H9 (cell line): ENCODE data around the gene SPEN. TPM values are rescaled to one million over a fixed set of nuclear protein-coding genes. Genes with fewer than 3 reads are reported as not detected.

Experiments used
- DNase-seq: peaks from one replicate; pipeline ENCODE4 v3.0.0-alpha.2; 2017
- H2AFZ ChIP-seq: one replicate; pipeline ENCODE4 v1.6.1; 2013; ENCODE audit warnings: mild to moderate bottlenecking, low read length, control low read depth, moderate library complexity
- H2AK5ac ChIP-seq: 2 replicates; pipeline ENCODE4 v1.6.1; 2013; ENCODE audit warnings: low read length, control low read depth, mixed read lengths; ENCODE audit not compliant: insufficient read length
- H2BK120ac ChIP-seq: one replicate; pipeline ENCODE4 v1.6.1; 2013; ENCODE audit warnings: low read depth, mild to moderate bottlenecking, low read length, control low read depth, inconsistent platforms; ENCODE audit not compliant: poor library complexity, severe bottlenecking
- H2BK12ac ChIP-seq: 2 replicates; pipeline ENCODE4 v1.6.1; 2013; ENCODE audit warnings: low read length, control low read depth, mixed read lengths, low read depth; ENCODE audit not compliant: insufficient read length
- H2BK15ac ChIP-seq: 2 replicates; pipeline ENCODE4 v1.6.1; 2013; ENCODE audit warnings: low read depth, low read length, control low read depth
- H2BK20ac ChIP-seq: one replicate; pipeline ENCODE4 v1.6.1; 2013; ENCODE audit warnings: low read depth, mild to moderate bottlenecking, low read length, control low read depth, inconsistent platforms; ENCODE audit not compliant: poor library complexity, severe bottlenecking
- H2BK5ac ChIP-seq: 2 replicates; pipeline ENCODE4 v1.6.1; 2013; ENCODE audit warnings: low read length, control low read depth, mixed read lengths; ENCODE audit not compliant: insufficient read length
- H3K14ac ChIP-seq: 2 replicates; pipeline ENCODE4 v1.6.1; 2013; ENCODE audit warnings: low read length, control low read depth; ENCODE audit not compliant: insufficient read depth
- H3K18ac ChIP-seq: 2 replicates; pipeline ENCODE4 v1.6.1; 2013; ENCODE audit warnings: low read depth, mild to moderate bottlenecking, mixed read lengths, low read length, control low read depth; ENCODE audit not compliant: insufficient read length
- H3K23ac ChIP-seq: 2 replicates; pipeline ENCODE4 v1.6.1; 2013; ENCODE audit warnings: low read length, control low read depth, mixed read lengths, low read depth; ENCODE audit not compliant: insufficient read length
- H3K23me2 ChIP-seq: 2 replicates; pipeline ENCODE4 v1.6.1; 2013; ENCODE audit warnings: low read depth, mild to moderate bottlenecking, mixed read lengths, low read length, control low read depth; ENCODE audit not compliant: insufficient read length, poor library complexity, severe bottlenecking
- H3K27ac ChIP-seq: 2 replicates; pipeline ENCODE4 v1.5.1; 2013; ENCODE audit warnings: low read length, control low read depth, mixed read lengths, low read depth; ENCODE audit not compliant: insufficient read length
- H3K27me3 ChIP-seq: 2 replicates; pipeline ENCODE4 v1.6.1; 2013; ENCODE audit warnings: low read length, control low read depth, inconsistent platforms; ENCODE audit not compliant: insufficient read depth
- H3K4ac ChIP-seq: 2 replicates; pipeline ENCODE4 v1.6.1; 2013; ENCODE audit warnings: low read depth, mild to moderate bottlenecking, control low read depth, inconsistent platforms, low read length, moderate library complexity
- H3K4me1 ChIP-seq: 2 replicates; pipeline ENCODE4 v1.6.1; 2013; ENCODE audit warnings: low read length, control low read depth, inconsistent platforms; ENCODE audit not compliant: insufficient read depth
- H3K4me2 ChIP-seq: 2 replicates; pipeline ENCODE4 v1.6.1; 2013; ENCODE audit warnings: low read length, control low read depth, mixed read lengths; ENCODE audit not compliant: insufficient read length, insufficient read depth
- H3K56ac ChIP-seq: 2 replicates; pipeline ENCODE4 v1.6.1; 2013; ENCODE audit warnings: low read depth, mild to moderate bottlenecking, mixed read lengths, low read length, control low read depth; ENCODE audit not compliant: insufficient read length
- H3K79me1 ChIP-seq: 2 replicates; pipeline ENCODE4 v1.6.1; 2013; ENCODE audit warnings: low read depth, mild to moderate bottlenecking, moderate library complexity, low read length, control low read depth, inconsistent platforms; ENCODE audit not compliant: insufficient read depth, poor library complexity, severe bottlenecking
- H3K79me2 ChIP-seq: 2 replicates; pipeline ENCODE4 v1.6.1; 2013; ENCODE audit warnings: low read length, control low read depth, inconsistent platforms; ENCODE audit not compliant: insufficient read depth
- H3K9ac ChIP-seq: 2 replicates; pipeline ENCODE4 v1.6.1; 2013; ENCODE audit warnings: low read length, control low read depth, mixed read lengths; ENCODE audit not compliant: insufficient read length; ENCODE audit errors: extremely low read depth
- H3K9me3 ChIP-seq: one replicate; pipeline ENCODE4 v1.6.1; 2013; ENCODE audit warnings: low read depth, low read length, inconsistent platforms; ENCODE audit not compliant: control insufficient read depth
- H3T11ph ChIP-seq: one replicate; pipeline ENCODE4 v1.6.1; 2013; ENCODE audit warnings: mild to moderate bottlenecking, low read length, control low read depth, inconsistent platforms
- H4K20me1 ChIP-seq: one replicate; pipeline ENCODE4 v1.6.1; 2013; ENCODE audit not compliant: control insufficient read depth, insufficient read length, insufficient read depth
- H4K5ac ChIP-seq: 2 replicates; pipeline ENCODE4 v1.6.1; 2013; ENCODE audit warnings: low read depth, mild to moderate bottlenecking, mixed read lengths, low read length, control low read depth; ENCODE audit not compliant: insufficient read length
- H4K8ac ChIP-seq: replicated peaks from 2 replicates; pipeline ENCODE4 v1.6.1; 2013; ENCODE audit warnings: low read length, control low read depth, mixed read lengths, low read depth; ENCODE audit not compliant: insufficient read length
- H4K91ac ChIP-seq: 2 replicates; pipeline ENCODE4 v1.6.1; 2013; ENCODE audit warnings: low read depth, mild to moderate bottlenecking, moderate library complexity, mixed read lengths, low read length, control low read depth; ENCODE audit not compliant: insufficient read length
- H3K27ac Mint-ChIP-seq, 3 experiments: 2 replicates in 2 of 3; 3 replicates in 1 of 3; pipeline ENCODE4 v1.8.0; 2020 to 2021; ENCODE audit warnings: mixed read lengths in 3 of 3, mild to moderate bottlenecking in 1 of 3, moderate library complexity in 1 of 3
- H3K27me3 Mint-ChIP-seq: 2 replicates; pipeline ENCODE4 v1.8.0; 2021; ENCODE audit warnings: low read depth, mild to moderate bottlenecking, moderate library complexity, mixed read lengths
- H3K36me3 Mint-ChIP-seq, 3 experiments: 2 replicates in 2 of 3; 3 replicates in 1 of 3; pipeline ENCODE4 v1.8.0; 2020 to 2021; ENCODE audit warnings: low read depth in 3 of 3, mixed read lengths in 3 of 3; ENCODE audit not compliant: insufficient read depth in 1 of 3
- H3K4me1 Mint-ChIP-seq, 2 experiments: 2 replicates each; pipeline ENCODE4 v1.8.0; 2020; ENCODE audit warnings: mixed read lengths in 2 of 2
- H3K4me3 Mint-ChIP-seq, 2 experiments: 2 replicates in 1 of 2; 3 replicates in 1 of 2; pipeline ENCODE4 v1.8.0; 2020 to 2021; ENCODE audit warnings: mild to moderate bottlenecking in 2 of 2, mixed read lengths in 2 of 2, moderate library complexity in 1 of 2
- H3K9me3 Mint-ChIP-seq, 2 experiments: 2 replicates in 1 of 2; 3 replicates in 1 of 2; pipeline ENCODE4 v1.8.0; 2020; ENCODE audit warnings: mild to moderate bottlenecking in 2 of 2, mixed read lengths in 2 of 2, moderate library complexity in 1 of 2
- CTCF ChIP-seq: fragments of 200-600 bp; sonication (generic); conservative IDR thresholded peaks from 3 replicates; pipeline ENCODE4 v1.8.0; 2021; ENCODE audit warnings: antibody characterized with exemption, mild to moderate bottlenecking
- WGBS: extraction: QIAGEN DNeasy Blood & Tissue Kit; methylation state at CpG from one replicate; pipeline ENCODE4 v1.1.7; 2013; ENCODE audit warnings: missing lambda C conversion rate, low lambda C conversion rate, mixed read lengths; ENCODE audit not compliant: insufficient read length; ENCODE audit errors: extremely low coverage; 5-methylcytosine and 5-hydroxymethylcytosine counted together
- total RNA-seq: library from RNA; stranded (reverse); gene quantifications from 2 replicates; pipeline ENCODE4 v1.2.1, GENCODE V29; 2021

Gene SPEN
- total RNA-seq, 1 experiment from 2014 or later, result 59.6 TPM

GRCh38 chr1:15958111-15958510 is 110.6 kb downstream of the SPEN start:
- no peak overlapping the region for H3K14ac ChIP-seq
- H2AFZ ChIP-seq, result no peak overlapping the region
- H2AK5ac ChIP-seq, result no peak overlapping the region
- H3K4me1 ChIP-seq, result peaks cover 9% of the 10 kb centered on the region; the same call in 1 of the 2 replicates
- no peak overlapping the region for H3K18ac ChIP-seq
- DNase-seq, result no peak
- no peak overlapping the region for H3K27ac ChIP-seq
- H2BK5ac ChIP-seq, result no peak overlapping the region
- H4K91ac ChIP-seq, result no peak overlapping the region
- TF ChIP-seq CTCF, result no peak
- no peak overlapping the region for H3K4me2 ChIP-seq
- peaks cover 0 to 8% (median 0%) of the 10 kb centered on the region in 3 experiments; a peak in 2 of 7 replicates for H3K36me3 Mint-ChIP-seq
- no peaks in the 10 kb centered on the region for H3K9me3 Mint-ChIP-seq
- no peak overlapping the region for H4K5ac ChIP-seq
- no peak overlapping the region for H3T11ph ChIP-seq
- no CpG with 5 or more reads among the region's 5 CpGs for WGBS
- H2BK120ac ChIP-seq, result no peak overlapping the region
- no peaks in the 10 kb centered on the region; the same call in 1 of the 2 replicates for H3K79me2 ChIP-seq
- no peak overlapping the region for H3K27ac Mint-ChIP-seq
- peaks cover 31% of the 10 kb centered on the region for H3K27me3 Mint-ChIP-seq
- peaks cover 39 to 42% of the 10 kb centered on the region in 2 experiments for H3K4me1 Mint-ChIP-seq
- H3K4ac ChIP-seq, result no peak overlapping the region
- no peaks in the 10 kb centered on the region for H3K79me1 ChIP-seq
- H3K9me3 ChIP-seq, result no peaks in the 10 kb centered on the region
- H3K27me3 ChIP-seq, result no peaks in the 10 kb centered on the region
- H3K56ac ChIP-seq, result no peak overlapping the region
- H3K4me3 Mint-ChIP-seq, result no peak overlapping the region
- no peak overlapping the region for H4K8ac ChIP-seq
- H4K20me1 ChIP-seq, result no peaks in the 10 kb centered on the region
- no peak overlapping the region for H2BK15ac ChIP-seq
- H2BK20ac ChIP-seq, result no peak overlapping the region
- H3K9ac ChIP-seq, result no peak overlapping the region
- H3K23ac ChIP-seq, result no peak overlapping the region
- no peak overlapping the region for H2BK12ac ChIP-seq
- H3K23me2 ChIP-seq, result no peaks in the 10 kb centered on the region
